Left lung (tissue), 10 donors: ENCODE data around the gene HSD11B1L. TPM values are rescaled to one million over a fixed set of nuclear protein-coding genes. Genes with fewer than 3 reads are reported as not detected.

Experiments
- ATAC-seq: fragments of 200-7000 bp; cut with Tn5 transposase; one replicate; pipeline ENCODE4 v1.9.1; 2020; ENCODE audit warnings: moderate library complexity
- DNase-seq, 4 donors: peaks; one replicate each; pipeline ENCODE4 v3.0.0-alpha.2; 2013 to 2020
- H3K27ac ChIP-seq, 2 donors: fragments of 200-600 bp; sonication (generic) in 1 of 2; one replicate each; pipeline versions ENCODE4 v1.5.0 to v1.8.0; 2020 to 2021
- H3K27me3 ChIP-seq, 2 donors: fragments of 200-600 bp; sonication (generic) in 1 of 2; one replicate each; pipeline versions ENCODE4 v1.5.0 to v1.8.0; 2020 to 2021
- H3K36me3 ChIP-seq, 2 donors: fragments of 200-600 bp; sonication (generic) in 1 of 2; one replicate each; pipeline versions ENCODE4 v1.5.0 to v1.8.0; 2020 to 2021
- H3K4me1 ChIP-seq, 2 donors: fragments of 200-600 bp; one replicate each; pipeline ENCODE4 v1.8.0; 2021
- H3K4me3 ChIP-seq, 2 donors: fragments of 200-600 bp; sonication (generic) in 1 of 2; one replicate each; pipeline versions ENCODE4 v1.5.0 to v1.8.0; 2020 to 2021; ENCODE audit warnings: mild to moderate bottlenecking in 1 of 2
- H3K9me3 ChIP-seq, 2 donors: fragments of 200-600 bp; sonication (generic) in 1 of 2; one replicate each; pipeline versions ENCODE4 v1.5.0 to v1.8.0; 2020 to 2021
- intact Hi-C, 2 donors: fragments of 100-400 bp; cut with DNase I; formaldehyde crosslinking; loops; one replicate each; pipeline versions ENCODE4 v1.11.2 to v1.14.2; 2022
- polyA plus RNA-seq, 6 donors: library from polyadenylated mRNA; unstranded; fragments of 120-200 nt; gene quantifications; one replicate each; pipeline ENCODE4 v1.2.1, GENCODE V29; 2013; ENCODE audit not compliant: insufficient read length in 6 of 6
- total RNA-seq, 2 donors: library from RNA; stranded (reverse); fragmentation: NEBNext Ultra II Directional; extraction: Animal tissue kit (Norgen Biotek cat#: 25700); gene quantifications; one replicate each; pipeline ENCODE4 v1.2.1, GENCODE V29; 2021
- TF ChIP-seq, protein P1 (sequence below), 2 donors: fragments of 200-600 bp; sonication (generic) in 1 of 2; IDR thresholded peaks; one replicate each; pipeline versions ENCODE4 v1.5.0 to v1.8.0; 2021; ENCODE audit warnings: antibody characterized with exemption in 2 of 2
- donor health status: DM: no; HTN: yes; CAD: no.
- donor health status: DM: no; HTN: no; CAD: no.

Gene HSD11B1L
- total and polyA plus RNA-seq, 8 donors = 5.8 to 12.2 (median 7.9) TPM

GRCh38 chr19:5644037-5644436, 36.8 kb upstream of the HSD11B1L start:
- Histone ChIP-seq H3K4me3 (no peak overlapping the region), H3K4me1 (peaks cover 0 to 5% of the 10 kb centered on the region in 2 donors), H3K36me3 (peaks cover 0 to 74% of the 10 kb centered on the region in 2 donors), H3K9me3 (no peaks in the 10 kb centered on the region), H3K27ac (no peak overlapping the region), H3K27me3 (no peaks in the 10 kb centered on the region)
- DNase-seq (no peak), ATAC-seq (no peak)
- TF ChIP-seq, protein P1, sequence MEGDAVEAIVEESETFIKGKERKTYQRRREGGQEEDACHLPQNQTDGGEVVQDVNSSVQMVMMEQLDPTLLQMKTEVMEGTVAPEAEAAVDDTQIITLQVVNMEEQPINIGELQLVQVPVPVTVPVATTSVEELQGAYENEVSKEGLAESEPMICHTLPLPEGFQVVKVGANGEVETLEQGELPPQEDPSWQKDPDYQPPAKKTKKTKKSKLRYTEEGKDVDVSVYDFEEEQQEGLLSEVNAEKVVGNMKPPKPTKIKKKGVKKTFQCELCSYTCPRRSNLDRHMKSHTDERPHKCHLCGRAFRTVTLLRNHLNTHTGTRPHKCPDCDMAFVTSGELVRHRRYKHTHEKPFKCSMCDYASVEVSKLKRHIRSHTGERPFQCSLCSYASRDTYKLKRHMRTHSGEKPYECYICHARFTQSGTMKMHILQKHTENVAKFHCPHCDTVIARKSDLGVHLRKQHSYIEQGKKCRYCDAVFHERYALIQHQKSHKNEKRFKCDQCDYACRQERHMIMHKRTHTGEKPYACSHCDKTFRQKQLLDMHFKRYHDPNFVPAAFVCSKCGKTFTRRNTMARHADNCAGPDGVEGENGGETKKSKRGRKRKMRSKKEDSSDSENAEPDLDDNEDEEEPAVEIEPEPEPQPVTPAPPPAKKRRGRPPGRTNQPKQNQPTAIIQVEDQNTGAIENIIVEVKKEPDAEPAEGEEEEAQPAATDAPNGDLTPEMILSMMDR (IDR thresholded peaks at IDR 0.05) = no peak
- intact Hi-C loops = no loop called here

GRCh38 chr19:5645409-5645808, 35.4 kb upstream of the HSD11B1L start:
- H3K27me3 ChIP-seq = no peaks in the 10 kb centered on the region
- ATAC-seq = no peak
- TF ChIP-seq, protein P1 (IDR thresholded peaks at IDR 0.05) = no peak
- intact Hi-C loops = no loop called here
- DNase-seq = no peak
- no peaks in the 10 kb centered on the region for H3K9me3 ChIP-seq
- no peak overlapping the region for H3K27ac ChIP-seq
- no peak overlapping the region for H3K4me3 ChIP-seq
- H3K36me3 ChIP-seq = peaks cover 0 to 83% of the 10 kb centered on the region in 2 donors
- H3K4me1 ChIP-seq = peaks cover 0 to 5% of the 10 kb centered on the region in 2 donors

GRCh38 chr19:5646703-5647102, 34.1 kb upstream of the HSD11B1L start:
- intact Hi-C loops = no loop called here
- peaks cover 0 to 92% of the 10 kb centered on the region in 2 donors for H3K36me3 ChIP-seq
- ATAC-seq = no peak

DNA sequence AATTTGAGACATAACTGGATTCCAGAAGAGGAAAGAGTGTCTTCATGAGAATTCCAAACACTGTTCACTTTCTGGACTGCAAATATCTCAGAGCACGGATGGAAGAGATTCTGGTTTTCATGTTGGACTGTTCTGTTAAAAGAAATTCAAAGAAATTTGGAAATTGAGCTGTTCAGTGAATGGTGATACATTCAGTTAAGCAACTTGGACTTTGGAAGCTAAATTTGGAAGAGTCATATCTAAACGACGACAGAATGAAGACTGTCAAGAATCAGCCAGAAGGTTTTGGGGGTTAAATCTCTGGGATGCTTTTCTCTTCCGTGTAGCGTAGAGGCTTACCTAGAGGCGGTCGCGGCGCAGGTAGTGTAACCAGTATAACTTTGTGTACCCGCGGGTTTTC, 32.4 kb upstream of the HSD11B1L start:
- no peaks in the 10 kb centered on the region for H3K27me3 ChIP-seq
- H3K4me3 ChIP-seq = no peak overlapping the region
- H3K9me3 ChIP-seq = no peaks in the 10 kb centered on the region
- DNase-seq (no peak), ATAC-seq (no peak)
- TF ChIP-seq, protein P1 (IDR thresholded peaks at IDR 0.05) = no peak
- H3K4me1 ChIP-seq = no peaks in the 10 kb centered on the region
- peaks cover 0 to 92% of the 10 kb centered on the region in 2 donors for H3K36me3 ChIP-seq
- intact Hi-C loops = no loop called here
- no peak overlapping the region for H3K27ac ChIP-seq

More at GRCh38 chr19:5646703-5647102, 34.1 kb upstream of the HSD11B1L start:
- Histone ChIP-seq H3K9me3 (no peaks in the 10 kb centered on the region), H3K4me3 (no peak overlapping the region), H3K4me1 (peaks cover 0 to 5% of the 10 kb centered on the region in 2 donors), H3K27ac (no peak overlapping the region), H3K27me3 (no peaks in the 10 kb centered on the region)
- TF ChIP-seq, protein P1 (IDR thresholded peaks at IDR 0.05) = no peak
- no peak for DNase-seq

GRCh38 chr19:5651361-5651760, 29.5 kb upstream of the HSD11B1L start:
- H3K27me3 ChIP-seq = no peaks in the 10 kb centered on the region
- DNase-seq = no peak
- no peaks in the 10 kb centered on the region for H3K9me3 ChIP-seq
- no peak for ATAC-seq
- no peak overlapping the region for H3K27ac ChIP-seq
- intact Hi-C loops = no loop called here
- no peak overlapping the region for H3K4me3 ChIP-seq
- TF ChIP-seq, protein P1 (IDR thresholded peaks at IDR 0.05) = no peak
- H3K4me1 ChIP-seq = no peaks in the 10 kb centered on the region
- peaks cover 0 to 92% of the 10 kb centered on the region in 2 donors for H3K36me3 ChIP-seq
